ENCODE data around the gene STK24.

The STK24 gene

DNA sequence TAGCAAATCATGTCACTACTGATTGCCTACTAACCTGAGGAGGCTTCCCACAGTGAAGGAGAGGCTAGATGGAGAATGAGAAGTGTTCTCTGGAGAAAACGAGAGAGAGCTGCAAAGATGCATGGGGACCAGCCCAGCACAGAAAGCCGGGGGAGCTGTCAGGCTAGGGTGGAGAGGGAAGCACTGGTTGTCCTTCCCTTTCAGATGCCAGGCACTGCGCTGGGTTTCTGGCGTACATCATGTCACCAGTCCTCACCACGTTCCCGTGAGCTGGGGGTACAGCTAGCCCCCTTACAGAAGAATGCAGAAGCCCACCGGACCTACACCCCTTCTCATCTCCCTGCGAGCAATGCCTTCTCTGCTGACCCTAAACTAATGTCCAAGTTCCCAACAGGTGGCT is 86.0 kb downstream of the STK24 start:
- H3K4me3 ChIP-seq (ENCODE audit: low read depth, low read length), result no peak overlapping the region
- no peak for DNase-seq
- H3K9me3 ChIP-seq, result no peaks in the 10 kb centered on the region
- H3K4me1 ChIP-seq, result peaks cover 38% of the 10 kb centered on the region
- TF ChIP-seq, protein P1, sequence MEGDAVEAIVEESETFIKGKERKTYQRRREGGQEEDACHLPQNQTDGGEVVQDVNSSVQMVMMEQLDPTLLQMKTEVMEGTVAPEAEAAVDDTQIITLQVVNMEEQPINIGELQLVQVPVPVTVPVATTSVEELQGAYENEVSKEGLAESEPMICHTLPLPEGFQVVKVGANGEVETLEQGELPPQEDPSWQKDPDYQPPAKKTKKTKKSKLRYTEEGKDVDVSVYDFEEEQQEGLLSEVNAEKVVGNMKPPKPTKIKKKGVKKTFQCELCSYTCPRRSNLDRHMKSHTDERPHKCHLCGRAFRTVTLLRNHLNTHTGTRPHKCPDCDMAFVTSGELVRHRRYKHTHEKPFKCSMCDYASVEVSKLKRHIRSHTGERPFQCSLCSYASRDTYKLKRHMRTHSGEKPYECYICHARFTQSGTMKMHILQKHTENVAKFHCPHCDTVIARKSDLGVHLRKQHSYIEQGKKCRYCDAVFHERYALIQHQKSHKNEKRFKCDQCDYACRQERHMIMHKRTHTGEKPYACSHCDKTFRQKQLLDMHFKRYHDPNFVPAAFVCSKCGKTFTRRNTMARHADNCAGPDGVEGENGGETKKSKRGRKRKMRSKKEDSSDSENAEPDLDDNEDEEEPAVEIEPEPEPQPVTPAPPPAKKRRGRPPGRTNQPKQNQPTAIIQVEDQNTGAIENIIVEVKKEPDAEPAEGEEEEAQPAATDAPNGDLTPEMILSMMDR (IDR thresholded peaks at IDR 0.05; ENCODE audit: low read depth, low read length), result no peak
- H3K27me3 ChIP-seq, result no peaks in the 10 kb centered on the region
- H3K36me3 ChIP-seq, result no peaks in the 10 kb centered on the region

DNA sequence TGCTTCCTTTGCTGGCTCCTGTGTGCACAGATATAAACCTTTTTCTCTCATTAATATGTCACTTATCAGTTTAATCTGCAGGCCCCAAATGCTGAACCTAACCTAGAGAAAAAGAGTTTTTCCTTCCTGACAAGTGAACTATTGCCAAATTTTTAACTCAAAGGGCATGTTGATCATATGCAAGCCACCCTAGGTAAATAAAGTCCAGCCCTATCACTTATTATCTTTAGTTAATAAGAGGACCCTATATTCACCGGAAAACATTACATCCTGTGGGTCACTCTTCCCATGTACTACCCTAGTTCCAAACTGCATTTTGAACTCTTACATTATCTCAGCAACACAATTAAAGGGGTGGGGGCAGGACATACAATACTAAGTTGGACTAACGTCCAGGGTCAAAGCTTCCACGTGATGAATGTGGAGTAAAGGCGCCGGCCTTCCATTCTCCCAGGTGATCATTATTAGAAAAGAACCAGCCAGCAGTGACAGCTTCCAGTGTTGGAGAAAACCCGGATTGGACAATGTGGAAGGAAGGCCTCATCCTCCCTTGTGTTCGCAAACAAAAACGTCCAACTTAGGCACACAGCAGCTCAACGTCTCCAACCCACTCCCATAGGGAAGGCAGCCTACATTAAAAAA is 86.6 kb downstream of the STK24 start:
- Histone ChIP-seq H3K4me1 (peaks cover 39% of the 10 kb centered on the region), H3K36me3 (no peaks in the 10 kb centered on the region), H3K27me3 (no peaks in the 10 kb centered on the region), H3K4me3 (ENCODE audit: low read depth, low read length) (peak overlapping the region; percentile 19; the same call in 1 of the 2 replicates), H3K9me3 (no peaks in the 10 kb centered on the region)
- TF ChIP-seq, protein P1 (IDR thresholded peaks at IDR 0.05; ENCODE audit: low read depth, low read length), result no peak
- DNase-seq, result no peak

DNA sequence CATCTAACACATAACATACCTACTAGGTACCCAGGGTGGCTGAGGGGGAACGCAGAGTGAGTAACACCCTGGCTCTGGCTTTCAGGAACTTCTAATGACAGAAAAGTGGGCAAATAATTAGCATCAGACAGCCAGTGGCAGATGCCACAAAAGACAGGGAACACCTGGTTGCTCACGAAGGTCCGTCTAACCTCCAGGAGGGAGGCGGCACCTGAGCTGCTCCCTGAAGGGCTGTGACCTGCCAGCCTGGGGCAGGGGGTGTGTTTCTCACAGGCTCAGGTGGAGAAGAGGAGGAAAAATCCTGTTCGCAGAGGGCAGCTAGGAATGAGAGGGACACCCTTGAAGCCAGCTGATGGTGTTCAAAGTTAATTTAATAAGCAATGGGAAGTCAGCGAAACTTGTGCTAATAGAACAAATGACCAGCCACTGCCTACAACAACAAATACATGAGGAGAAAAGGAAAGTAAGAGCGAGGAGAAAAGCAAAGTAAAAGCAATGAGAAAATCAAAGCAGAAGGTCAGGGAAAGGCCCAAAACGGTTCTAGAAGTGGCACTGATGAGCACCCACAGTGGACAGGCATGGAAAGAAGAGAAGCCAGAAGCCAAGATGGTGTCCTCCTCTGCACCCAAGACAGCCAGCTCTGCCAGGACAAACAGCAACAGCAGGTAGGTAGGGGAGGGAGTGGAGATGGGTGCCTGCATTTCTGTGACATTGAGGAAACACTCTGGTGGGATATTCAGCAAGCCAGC is 87.3 kb downstream of the STK24 start:
- H3K27me3 ChIP-seq, result no peaks in the 10 kb centered on the region
- DNase-seq, result no peak
- H3K4me3 ChIP-seq (ENCODE audit: low read depth, low read length), result peak overlapping the region; percentile 18; the same call in 1 of the 2 replicates
- TF ChIP-seq, protein P1 (IDR thresholded peaks at IDR 0.05; ENCODE audit: low read depth, low read length), result no peak
- no peaks in the 10 kb centered on the region for H3K9me3 ChIP-seq
- peaks cover 43% of the 10 kb centered on the region for H3K4me1 ChIP-seq
- no peaks in the 10 kb centered on the region for H3K36me3 ChIP-seq

DNA sequence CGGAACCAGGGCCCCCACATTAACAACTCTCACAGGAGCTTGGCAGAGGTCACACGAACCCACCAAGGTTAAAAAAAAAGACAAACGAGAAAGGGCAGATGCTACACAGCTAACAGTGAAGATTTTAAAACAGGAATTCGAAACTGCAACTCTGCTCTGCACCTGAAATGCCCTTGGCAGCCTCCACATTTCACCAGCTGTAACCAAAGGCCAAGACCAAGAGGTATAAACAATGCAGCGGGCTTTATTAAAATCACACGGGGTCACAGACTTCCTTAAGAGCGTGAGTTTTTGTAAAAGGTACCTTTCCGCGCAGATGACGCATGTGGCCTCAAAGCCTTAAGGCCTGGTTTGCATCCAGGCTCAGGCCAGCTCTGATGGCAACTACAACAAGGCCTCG is 88.2 kb downstream of the STK24 start:
- DNase-seq, result no peak
- Histone ChIP-seq H3K4me3 (ENCODE audit: low read depth, low read length) (no peak overlapping the region), H3K4me1 (peaks cover 47% of the 10 kb centered on the region), H3K9me3 (no peaks in the 10 kb centered on the region), H3K36me3 (no peaks in the 10 kb centered on the region), H3K27me3 (no peaks in the 10 kb centered on the region)
- TF ChIP-seq, protein P1 (IDR thresholded peaks at IDR 0.05; ENCODE audit: low read depth, low read length), result no peak

DNA sequence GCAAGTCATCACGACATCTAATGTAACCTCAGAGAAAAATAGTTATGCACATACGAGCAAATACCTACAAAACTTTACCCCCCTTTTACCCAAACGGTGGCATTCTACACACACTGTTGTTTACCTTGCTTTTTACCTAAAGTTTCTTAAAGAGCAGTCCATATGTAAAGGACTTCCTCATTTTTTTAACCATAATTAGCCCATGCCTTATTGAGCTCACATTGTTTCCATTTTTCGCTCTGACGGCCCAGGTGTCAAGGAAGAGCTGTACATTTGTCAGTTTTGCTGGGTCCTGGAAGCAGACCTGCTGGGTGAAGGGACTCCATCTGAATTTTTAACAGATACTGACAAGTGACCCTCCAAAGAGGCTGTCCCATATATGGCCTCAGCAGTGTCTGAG is 89.4 kb downstream of the STK24 start:
- no peaks in the 10 kb centered on the region for H3K27me3 ChIP-seq
- TF ChIP-seq, protein P1 (IDR thresholded peaks at IDR 0.05; ENCODE audit: low read depth, low read length), result no peak
- DNase-seq, result no peak
- no peaks in the 10 kb centered on the region for H3K36me3 ChIP-seq
- no peak overlapping the region for H3K4me3 ChIP-seq (ENCODE audit: low read depth, low read length)
- H3K4me1 ChIP-seq, result peaks cover 47% of the 10 kb centered on the region
- H3K9me3 ChIP-seq, result no peaks in the 10 kb centered on the region

DNA sequence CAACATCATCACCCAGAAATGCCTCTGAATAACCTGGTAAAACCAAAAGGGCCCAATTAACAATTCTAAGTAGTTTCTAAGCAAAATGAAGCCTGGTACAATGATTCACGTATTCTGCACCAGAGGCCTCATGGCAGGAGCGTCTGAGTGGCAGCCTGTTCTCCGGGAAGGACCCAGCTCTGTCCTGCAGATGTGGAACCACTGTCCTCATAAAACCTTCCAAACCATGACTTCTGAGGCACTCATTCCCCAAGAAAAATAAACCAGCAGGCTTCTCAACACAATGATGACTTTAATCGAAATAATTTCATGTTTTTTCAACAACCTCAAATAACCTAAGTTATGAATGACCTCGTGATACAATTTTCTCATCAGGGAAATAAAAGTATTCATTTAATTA is 89.9 kb downstream of the STK24 start:
- no peak for DNase-seq
- Histone ChIP-seq H3K9me3 (no peaks in the 10 kb centered on the region), H3K36me3 (no peaks in the 10 kb centered on the region), H3K4me1 (peaks cover 47% of the 10 kb centered on the region), H3K4me3 (ENCODE audit: low read depth, low read length) (no peak overlapping the region), H3K27me3 (no peaks in the 10 kb centered on the region)
- TF ChIP-seq, protein P1 (IDR thresholded peaks at IDR 0.05; ENCODE audit: low read depth, low read length), result no peak

All from BE2C (cell line).